ENCODE results near the gene COQ10A.
A peak's percentile ranks its signal among the peaks of the same experiment; 100 is the strongest.

The COQ10A gene

DNA sequence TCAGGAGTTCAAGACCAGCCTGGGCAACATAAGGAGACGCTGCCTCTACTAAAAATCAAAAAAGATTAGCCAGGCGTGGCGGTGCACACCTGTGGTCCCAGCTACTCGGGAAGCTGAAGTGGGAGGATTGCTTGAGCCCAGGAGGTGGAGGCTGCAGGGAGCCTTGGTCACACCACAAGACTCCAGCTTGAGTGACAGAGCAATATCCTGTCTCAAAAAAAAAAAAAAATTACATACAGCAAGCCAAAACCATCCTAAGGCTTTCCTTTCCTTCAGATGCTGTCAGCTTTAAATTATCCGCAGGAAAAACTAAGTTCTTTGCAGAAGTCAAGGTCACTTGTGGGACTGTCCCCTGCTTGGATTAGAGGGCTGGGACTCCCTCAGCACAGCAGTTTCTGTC is 32.1 kb downstream of the COQ10A start:
- DNase-seq (ENCODE audit: extremely low spot score): no peak
- CTCF ChIA-PET: interaction anchor here (1.5 kb wide), 1 partner anchor 32 kb away, joined by 3 read pairs; the partner anchor contains the start of gene COQ10A
- TF ChIP-seq SP1 (IDR thresholded peaks at IDR 0.05) (no peak), FOXK2 (IDR thresholded peaks at IDR 0.05) (no peak), FOXA1 (IDR thresholded peaks at IDR 0.05) (no peak)
- TF ChIP-seq, protein P1, sequence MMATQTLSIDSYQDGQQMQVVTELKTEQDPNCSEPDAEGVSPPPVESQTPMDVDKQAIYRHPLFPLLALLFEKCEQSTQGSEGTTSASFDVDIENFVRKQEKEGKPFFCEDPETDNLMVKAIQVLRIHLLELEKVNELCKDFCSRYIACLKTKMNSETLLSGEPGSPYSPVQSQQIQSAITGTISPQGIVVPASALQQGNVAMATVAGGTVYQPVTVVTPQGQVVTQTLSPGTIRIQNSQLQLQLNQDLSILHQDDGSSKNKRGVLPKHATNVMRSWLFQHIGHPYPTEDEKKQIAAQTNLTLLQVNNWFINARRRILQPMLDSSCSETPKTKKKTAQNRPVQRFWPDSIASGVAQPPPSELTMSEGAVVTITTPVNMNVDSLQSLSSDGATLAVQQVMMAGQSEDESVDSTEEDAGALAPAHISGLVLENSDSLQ (IDR thresholded peaks at IDR 0.05): peak; percentile 55
- POLR2A ChIA-PET: interaction anchor here (1.0 to 3.6 kb wide), 6 partner anchors 33 to 180 kb away, joined by 3 to 10 read pairs (median 5); partner anchors contain the start of genes ANKRD52, ESYT1, PAN2 and TIMELESS

DNA sequence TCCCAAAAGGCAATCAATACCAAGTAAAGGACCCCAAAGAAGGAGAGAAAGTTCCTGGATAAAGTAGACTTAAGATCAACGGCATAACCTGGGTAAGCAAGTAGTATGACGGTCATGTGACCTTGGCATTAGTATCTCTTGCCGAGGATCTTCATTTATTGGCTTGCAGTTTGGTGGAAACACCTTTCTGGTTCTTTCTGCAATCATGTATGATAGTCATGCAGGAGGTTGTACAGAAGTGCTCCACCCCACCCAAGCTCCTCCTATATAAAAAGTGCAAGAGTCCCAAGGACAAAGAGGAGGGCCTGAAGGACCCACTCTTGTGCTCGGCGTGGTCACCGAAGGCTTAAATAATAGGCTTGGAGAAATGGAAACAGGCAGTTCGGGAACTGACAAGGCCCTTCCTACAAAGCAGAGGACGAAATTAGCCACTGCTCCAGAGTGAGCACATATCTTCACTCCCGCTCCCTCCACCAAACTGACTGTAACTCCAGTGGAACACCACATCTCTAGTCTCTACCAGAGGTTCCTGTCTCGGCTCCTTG is 32.6 kb downstream of the COQ10A start:
- POLR2A ChIA-PET: interaction anchor here (0.5 to 3.6 kb wide), 8 partner anchors 8 to 180 kb away, joined by 3 to 10 read pairs (median 3); partner anchors contain the start of genes ESYT1, RNF41 and TIMELESS
- no peak for TF ChIP-seq LEF1 (IDR thresholded peaks at IDR 0.05; ENCODE audit: borderline replicate concordance)
- no peak for TF ChIP-seq ELF4 (IDR thresholded peaks at IDR 0.05)
- TF ChIP-seq BHLHE40 (IDR thresholded peaks at IDR 0.05; ENCODE audit: borderline replicate concordance): no peak
- TF ChIP-seq ZNF384 (IDR thresholded peaks at IDR 0.05): no peak
- TF ChIP-seq SP1 (IDR thresholded peaks at IDR 0.05): no peak
- TF ChIP-seq TARDBP (IDR thresholded peaks at IDR 0.05): no peak
- TF ChIP-seq FOXA1 (IDR thresholded peaks at IDR 0.05): no peak
- no peak for TF ChIP-seq CTBP1 (IDR thresholded peaks at IDR 0.05; ENCODE audit: borderline replicate concordance)
- no peak for TF ChIP-seq ARNT (IDR thresholded peaks at IDR 0.05)
- no peak for TF ChIP-seq FOXM1 (IDR thresholded peaks at IDR 0.05; ENCODE audit: borderline replicate concordance)
- TF ChIP-seq L3MBTL2 (conservative IDR thresholded peaks at IDR 0.05): no peak
- TF ChIP-seq NFRKB (IDR thresholded peaks at IDR 0.05): no peak
- no peak for TF ChIP-seq HDGF (IDR thresholded peaks at IDR 0.05; ENCODE audit: borderline replicate concordance)
- no peak for TF ChIP-seq FOXK2 (IDR thresholded peaks at IDR 0.05)
- TF ChIP-seq, protein P1 (IDR thresholded peaks at IDR 0.05): no peak
- no peak for TF ChIP-seq SUZ12 (IDR thresholded peaks at IDR 0.05)
- no peak for DNase-seq (ENCODE audit: extremely low spot score)

DNA sequence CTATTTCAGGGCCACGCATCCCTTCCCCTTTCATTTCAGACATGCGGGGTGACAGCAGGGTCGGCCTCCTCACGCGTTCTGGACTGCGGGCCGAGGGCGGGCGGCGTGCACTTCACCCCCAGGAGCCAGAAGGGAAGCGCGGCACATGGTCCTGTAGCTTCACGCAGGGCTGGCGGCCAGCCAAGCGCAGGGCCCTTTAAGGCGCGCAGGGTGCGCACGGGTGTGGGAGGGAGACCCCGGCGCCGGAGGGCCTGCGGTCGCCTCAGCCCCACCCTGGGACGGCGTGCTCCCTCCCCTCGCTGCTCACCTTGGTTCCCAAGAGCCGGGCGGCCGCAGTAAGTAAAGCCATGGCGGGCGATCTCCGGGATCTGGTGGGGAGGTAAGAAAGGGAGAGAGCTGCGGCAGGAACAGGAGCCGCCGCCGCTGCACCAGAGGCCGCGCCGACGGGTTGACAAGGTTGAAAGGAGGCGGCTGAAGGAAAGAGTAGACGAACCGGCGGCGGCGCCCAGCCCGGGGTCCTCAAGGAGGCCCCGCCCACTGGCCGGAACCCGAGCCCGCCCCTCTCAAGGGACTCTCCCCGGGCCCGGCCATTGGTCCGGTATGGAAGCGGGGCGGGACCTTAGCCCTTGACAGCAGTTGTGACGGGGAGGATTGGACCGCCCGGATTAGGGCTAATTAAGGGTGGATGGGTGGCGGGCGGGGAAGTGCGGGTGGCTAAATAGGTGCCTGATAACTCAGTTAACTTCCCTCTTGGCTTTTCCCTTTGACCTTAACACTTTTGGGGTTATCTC is 33.3 kb downstream of the COQ10A start, which contains the start of gene CS:
TSS of gene CS (minus strand) at position 478 of the 791 bp plus-strand sequence. CDS start at position 349, 129 bp downstream.
- peak; percentile 96 for DNase-seq (ENCODE audit: extremely low spot score)
- TF ChIP-seq L3MBTL2 (conservative IDR thresholded peaks at IDR 0.05) (peak; percentile 62; the same call in 1 of the 2 replicates), FOXA1 (IDR thresholded peaks at IDR 0.05) (no peak), FOXM1 (IDR thresholded peaks at IDR 0.05; ENCODE audit: borderline replicate concordance) (no peak), LEF1 (IDR thresholded peaks at IDR 0.05; ENCODE audit: borderline replicate concordance) (no peak), TARDBP (IDR thresholded peaks at IDR 0.05) (no peak)
- TF ChIP-seq, protein P1 (IDR thresholded peaks at IDR 0.05): peak; percentile 93
- CTCF ChIA-PET: interaction anchor here (1.5 kb wide), 1 partner anchor 34 kb away, joined by 3 read pairs; the partner anchor contains the start of gene COQ10A
- POLR2A ChIA-PET: interaction anchor here (0.5 to 3.6 kb wide), 9 partner anchors 8 to 337 kb away, joined by 3 to 10 read pairs (median 3); partner anchors contain the start of genes ESYT1 and RNF41

More for the DNA sequence above, 32.6 kb downstream of the COQ10A start:
- CTCF ChIA-PET: interaction anchor here (1.5 kb wide), 1 partner anchor 33 kb away, joined by 3 read pairs; the partner anchor contains the start of gene COQ10A

DNA sequence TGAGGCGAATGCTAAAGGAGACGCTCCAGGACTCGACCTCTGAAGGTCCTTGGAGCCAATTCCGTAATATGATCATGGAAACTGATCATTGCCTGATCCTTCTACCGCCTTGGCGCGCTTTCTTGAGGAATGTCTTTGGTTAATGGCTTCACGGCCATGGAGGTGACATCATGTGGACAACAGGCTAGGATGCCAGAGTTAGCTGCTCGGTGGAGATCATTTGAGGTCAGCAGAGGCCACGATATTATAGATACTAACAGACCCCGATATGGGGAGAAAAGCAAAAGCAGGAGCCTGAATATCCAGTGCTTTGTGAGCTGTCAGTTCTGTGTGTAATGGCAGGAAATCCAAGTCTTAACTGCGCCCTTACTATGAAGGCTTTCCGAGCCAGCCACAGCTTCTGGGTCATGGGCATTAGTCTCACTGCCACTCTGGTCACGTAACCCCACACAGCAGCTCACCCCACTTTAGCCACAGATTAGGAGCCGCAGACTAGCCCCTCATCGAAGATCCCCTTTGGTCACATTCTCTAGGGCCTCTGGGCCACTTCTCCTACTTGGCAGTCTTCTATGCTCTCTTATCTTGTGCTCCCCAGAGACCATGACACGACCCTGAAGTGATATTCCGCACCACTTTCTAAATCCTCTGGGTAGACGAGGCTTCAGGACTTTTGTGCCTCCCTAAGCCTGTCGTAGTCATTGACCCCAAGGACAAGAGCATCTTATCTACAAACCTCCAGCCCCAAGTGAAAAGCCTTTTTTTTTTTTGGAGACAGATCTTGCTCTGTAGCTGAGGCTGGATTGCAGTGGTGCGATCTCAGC is 34.1 kb downstream of the COQ10A start:
- TF ChIP-seq CTBP1 (IDR thresholded peaks at IDR 0.05; ENCODE audit: borderline replicate concordance) (no peak), NFRKB (IDR thresholded peaks at IDR 0.05) (no peak), SUZ12 (IDR thresholded peaks at IDR 0.05) (no peak), HDGF (IDR thresholded peaks at IDR 0.05; ENCODE audit: borderline replicate concordance) (no peak), FOXM1 (IDR thresholded peaks at IDR 0.05; ENCODE audit: borderline replicate concordance) (no peak), ELF4 (IDR thresholded peaks at IDR 0.05) (no peak)
- DNase-seq (ENCODE audit: extremely low spot score): no peak
- ChIA-PET POLR2A (interaction anchor here (0.8 to 0.9 kb wide), 2 partner anchors 79 to 336 kb away, joined by 3 read pairs; partner anchors contain the start of gene RNF41), CTCF (no interaction called here)

DNA sequence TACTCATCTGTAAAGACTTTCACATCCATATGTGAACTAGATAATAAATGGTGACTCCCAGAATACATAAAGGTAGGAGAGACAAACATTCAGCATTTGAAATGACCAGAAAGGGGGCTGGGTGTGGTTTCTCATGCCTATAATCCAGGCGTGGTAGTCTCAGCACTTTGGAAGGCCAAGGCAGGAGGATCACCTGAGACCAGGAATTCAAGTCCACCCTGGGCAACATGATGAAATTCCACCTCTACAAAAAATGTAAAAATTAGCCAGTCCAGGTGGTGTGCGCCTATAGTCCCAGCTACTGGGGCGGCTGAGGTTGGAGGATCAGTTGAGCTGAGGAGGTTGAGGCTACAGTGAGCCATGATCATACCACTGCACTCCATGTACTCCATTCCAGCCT is 37.5 kb downstream of the COQ10A start:
- TF ChIP-seq, protein P1 (IDR thresholded peaks at IDR 0.05): no peak
- TF ChIP-seq BHLHE40 (IDR thresholded peaks at IDR 0.05; ENCODE audit: borderline replicate concordance) (no peak), CTBP1 (IDR thresholded peaks at IDR 0.05; ENCODE audit: borderline replicate concordance) (no peak), ARNT (IDR thresholded peaks at IDR 0.05) (no peak), FOXA1 (IDR thresholded peaks at IDR 0.05) (no peak), SUZ12 (IDR thresholded peaks at IDR 0.05) (no peak)
- CTCF ChIA-PET: interaction anchor here (1.0 kb wide), 1 partner anchor 10 kb away, joined by 3 read pairs; no protein-coding TSS in a partner anchor
- DNase-seq (ENCODE audit: extremely low spot score): no peak
- POLR2A ChIA-PET: interaction anchor here (1.4 to 2.2 kb wide), 2 partner anchors 12 to 29 kb away, joined by 4 to 7 read pairs; partner anchors contain the start of genes CNPY2 and PAN2
